Measurements from ENCODE around the gene NQO2. TPM values are rescaled to one million over a fixed set of nuclear protein-coding genes. Genes with fewer than 3 reads are reported as not detected.

NQO2 gene
- polyA plus RNA-seq, 4 donors: 24.0 to 81.8 (median 60.3) TPM

DNA sequence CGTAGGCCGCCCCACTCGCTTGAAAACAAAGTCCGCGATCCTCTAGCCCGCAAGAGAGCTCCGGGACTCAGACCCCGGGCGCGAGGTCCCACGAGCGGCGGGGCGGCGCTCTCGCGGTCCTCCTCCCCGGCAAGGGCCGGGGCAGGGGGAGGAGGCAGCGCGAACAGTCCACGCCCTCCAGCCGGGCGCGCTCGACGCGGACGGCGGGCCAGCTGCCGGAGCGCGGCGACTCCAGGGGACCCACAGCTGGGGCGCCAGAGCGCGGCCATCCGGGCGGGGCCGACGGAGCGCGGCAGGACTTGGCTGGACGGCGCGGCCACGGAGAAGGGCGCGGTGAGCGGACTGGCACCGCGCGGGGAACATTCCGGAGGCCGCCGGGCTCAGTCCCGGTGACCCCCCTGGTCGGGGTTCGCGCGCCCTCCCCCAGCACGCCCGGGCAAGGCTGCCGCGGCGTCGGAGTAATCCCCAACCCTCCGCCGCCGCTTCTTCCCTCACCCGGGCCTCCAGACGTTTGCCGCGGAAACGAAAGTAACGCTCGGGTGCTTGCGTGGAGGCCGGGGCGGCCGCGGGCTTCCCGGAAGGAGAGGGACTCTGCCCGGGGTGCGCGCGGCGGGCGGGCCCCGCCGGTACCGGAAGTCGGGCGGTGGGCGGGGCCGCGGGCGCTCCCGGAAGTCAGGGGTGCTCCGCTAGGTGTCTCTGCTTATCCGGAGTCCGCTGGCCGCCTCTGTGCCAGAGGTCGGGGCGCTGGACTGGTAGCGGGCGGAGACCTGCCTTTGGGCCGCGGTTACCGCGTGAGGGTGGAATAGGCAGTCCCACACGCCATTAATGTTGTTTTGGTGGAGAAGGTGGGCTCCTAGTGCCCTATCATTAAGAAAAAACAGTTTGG is 68.9 kb downstream of the NQO2 start, which contains the start of gene RIPK1:
Gene RIPK1, plus strand, starts transcription at position 166 of the 886 bp plus-strand sequence. CDS start 8,330 bp downstream, outside the sequence.
- DNase-seq (ENCODE audit: low read depth in 4 of 4, low spot score in 3 of 4): peak; percentile 70 to 84 (median 80)

Other genes starting within 250 kb of the NQO2 start
- 1 to 10 TPM; 1.1 to 1.6 (median 1.3) TPM for gene MYLK4, start 249.0 kb upstream of the NQO2 start, polyA plus RNA-seq (ENCODE audit: insufficient read length in 4 of 4)
- 10 to 100 TPM; 47.9 to 62.3 (median 56.9) TPM for gene WRNIP1, start 234.5 kb upstream of the NQO2 start, polyA plus RNA-seq (ENCODE audit: insufficient read length in 4 of 4)
- 10 to 100 TPM; 21.2 to 26.9 (median 23.6) TPM for gene SERPINB1, start 158.0 kb upstream of the NQO2 start, polyA plus RNA-seq (ENCODE audit: insufficient read length in 4 of 4)
- gene SERPINB9, start 96.6 kb upstream of the NQO2 start, polyA plus RNA-seq (ENCODE audit: insufficient read length in 4 of 4): 10 to 100 TPM in 3 of 4 donors, 1 to 10 TPM in 1; 5.3 to 15.1 (median 12.6) TPM
- 10 to 100 TPM; 67.9 to 95.8 (median 89.1) TPM for gene SERPINB6, start 28.3 kb upstream of the NQO2 start, polyA plus RNA-seq (ENCODE audit: insufficient read length in 4 of 4)
- 10 to 100 TPM; 20.7 to 27.7 (median 25.7) TPM for gene RIPK1, start 68.6 kb downstream of the NQO2 start, polyA plus RNA-seq (ENCODE audit: insufficient read length in 4 of 4)
- 10 to 100 TPM; 25.8 to 74.3 (median 58.3) TPM for gene BPHL, start 118.8 kb downstream of the NQO2 start, polyA plus RNA-seq (ENCODE audit: insufficient read length in 4 of 4)
- 10 to 100 TPM; 52.1 to 57.5 (median 55.5) TPM for gene TUBB2A, start 157.7 kb downstream of the NQO2 start, polyA plus RNA-seq (ENCODE audit: insufficient read length in 4 of 4)
- gene TUBB2B, start 227.8 kb downstream of the NQO2 start, polyA plus RNA-seq (ENCODE audit: insufficient read length in 4 of 4): 100 to 1,000 TPM in 3 of 4 donors, 10 to 100 TPM in 1; 31.0 to 119 (median 111) TPM